GM23338 (cell line): ENCODE measurements around the gene RGL1.

Source experiments
- CTCF ChIP-seq, 2 experiments: fragments of 200-600 bp in 1 of 2; sonication (generic) in 1 of 2; conservative IDR thresholded peaks; 2 replicates each; pipeline versions ENCODE4 v1.5.1 to v1.6.1; 2016 to 2017; ENCODE audit warnings: antibody characterized with exemption in 2 of 2, low read depth in 2 of 2, mild to moderate bottlenecking in 2 of 2, moderate library complexity in 1 of 2
- EZH2 ChIP-seq: fragments of 200-600 bp; sonication (generic); IDR thresholded peaks from one replicate; pipeline ENCODE4 v1.8.0; 2017; ENCODE audit warnings: antibody characterized with exemption, mild to moderate bottlenecking, low read depth; ENCODE audit not compliant: unreplicated experiment
- EZH2phosphoT487 ChIP-seq: fragments of 200-600 bp; sonication (generic); IDR thresholded peaks from one replicate; pipeline ENCODE4 v1.8.1; 2018; ENCODE audit warnings: antibody characterized with exemption; ENCODE audit not compliant: unreplicated experiment
- JUNB ChIP-seq: IDR thresholded peaks from one replicate; pipeline ENCODE4 v1.6.1; 2016; ENCODE audit warnings: antibody characterized with exemption; ENCODE audit not compliant: unreplicated experiment
- POLR2AphosphoS5 ChIP-seq: IDR thresholded peaks from 2 replicates; pipeline ENCODE4 v1.6.1; 2016; ENCODE audit warnings: antibody characterized with exemption, low read depth
- STAT1 ChIP-seq: IDR thresholded peaks from one replicate; pipeline ENCODE4 v1.6.1; 2016; ENCODE audit warnings: antibody characterized with exemption; ENCODE audit not compliant: unreplicated experiment
- ZNF331 ChIP-seq: fragments of 250-450 bp; sonication (Bioruptor Pico); IDR thresholded peaks from 2 replicates; pipeline ENCODE4 v1.5.0; 2020; ENCODE audit warnings: low read depth, mild to moderate bottlenecking, moderate library complexity
- TF ChIP-seq, protein P1 (sequence below): IDR thresholded peaks from one replicate; pipeline ENCODE4 v1.6.1; 2018; ENCODE audit warnings: antibody characterized with exemption; ENCODE audit not compliant: unreplicated experiment
- TF ChIP-seq, protein P2 (sequence below): fragments of 250-450 bp; sonication (Bioruptor Pico); IDR thresholded peaks from 2 replicates; pipeline ENCODE4 v1.5.0; 2020; ENCODE audit warnings: mild to moderate bottlenecking, moderate library complexity

- TF ChIP-seq EZH2 (no peak), CTCF (conservative IDR thresholded peaks at IDR 0.05; ENCODE audit: low read depth in 2 of 2) (no peak), EZH2phosphoT487 (no peak), POLR2AphosphoS5 (no peak), JUNB (no peak), ZNF331 (CRISPR knock-in tag) (no peak), STAT1 (no peak)
- TF ChIP-seq, protein P1, sequence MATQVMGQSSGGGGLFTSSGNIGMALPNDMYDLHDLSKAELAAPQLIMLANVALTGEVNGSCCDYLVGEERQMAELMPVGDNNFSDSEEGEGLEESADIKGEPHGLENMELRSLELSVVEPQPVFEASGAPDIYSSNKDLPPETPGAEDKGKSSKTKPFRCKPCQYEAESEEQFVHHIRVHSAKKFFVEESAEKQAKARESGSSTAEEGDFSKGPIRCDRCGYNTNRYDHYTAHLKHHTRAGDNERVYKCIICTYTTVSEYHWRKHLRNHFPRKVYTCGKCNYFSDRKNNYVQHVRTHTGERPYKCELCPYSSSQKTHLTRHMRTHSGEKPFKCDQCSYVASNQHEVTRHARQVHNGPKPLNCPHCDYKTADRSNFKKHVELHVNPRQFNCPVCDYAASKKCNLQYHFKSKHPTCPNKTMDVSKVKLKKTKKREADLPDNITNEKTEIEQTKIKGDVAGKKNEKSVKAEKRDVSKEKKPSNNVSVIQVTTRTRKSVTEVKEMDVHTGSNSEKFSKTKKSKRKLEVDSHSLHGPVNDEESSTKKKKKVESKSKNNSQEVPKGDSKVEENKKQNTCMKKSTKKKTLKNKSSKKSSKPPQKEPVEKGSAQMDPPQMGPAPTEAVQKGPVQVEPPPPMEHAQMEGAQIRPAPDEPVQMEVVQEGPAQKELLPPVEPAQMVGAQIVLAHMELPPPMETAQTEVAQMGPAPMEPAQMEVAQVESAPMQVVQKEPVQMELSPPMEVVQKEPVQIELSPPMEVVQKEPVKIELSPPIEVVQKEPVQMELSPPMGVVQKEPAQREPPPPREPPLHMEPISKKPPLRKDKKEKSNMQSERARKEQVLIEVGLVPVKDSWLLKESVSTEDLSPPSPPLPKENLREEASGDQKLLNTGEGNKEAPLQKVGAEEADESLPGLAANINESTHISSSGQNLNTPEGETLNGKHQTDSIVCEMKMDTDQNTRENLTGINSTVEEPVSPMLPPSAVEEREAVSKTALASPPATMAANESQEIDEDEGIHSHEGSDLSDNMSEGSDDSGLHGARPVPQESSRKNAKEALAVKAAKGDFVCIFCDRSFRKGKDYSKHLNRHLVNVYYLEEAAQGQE, result no peak
- TF ChIP-seq, protein P2, sequence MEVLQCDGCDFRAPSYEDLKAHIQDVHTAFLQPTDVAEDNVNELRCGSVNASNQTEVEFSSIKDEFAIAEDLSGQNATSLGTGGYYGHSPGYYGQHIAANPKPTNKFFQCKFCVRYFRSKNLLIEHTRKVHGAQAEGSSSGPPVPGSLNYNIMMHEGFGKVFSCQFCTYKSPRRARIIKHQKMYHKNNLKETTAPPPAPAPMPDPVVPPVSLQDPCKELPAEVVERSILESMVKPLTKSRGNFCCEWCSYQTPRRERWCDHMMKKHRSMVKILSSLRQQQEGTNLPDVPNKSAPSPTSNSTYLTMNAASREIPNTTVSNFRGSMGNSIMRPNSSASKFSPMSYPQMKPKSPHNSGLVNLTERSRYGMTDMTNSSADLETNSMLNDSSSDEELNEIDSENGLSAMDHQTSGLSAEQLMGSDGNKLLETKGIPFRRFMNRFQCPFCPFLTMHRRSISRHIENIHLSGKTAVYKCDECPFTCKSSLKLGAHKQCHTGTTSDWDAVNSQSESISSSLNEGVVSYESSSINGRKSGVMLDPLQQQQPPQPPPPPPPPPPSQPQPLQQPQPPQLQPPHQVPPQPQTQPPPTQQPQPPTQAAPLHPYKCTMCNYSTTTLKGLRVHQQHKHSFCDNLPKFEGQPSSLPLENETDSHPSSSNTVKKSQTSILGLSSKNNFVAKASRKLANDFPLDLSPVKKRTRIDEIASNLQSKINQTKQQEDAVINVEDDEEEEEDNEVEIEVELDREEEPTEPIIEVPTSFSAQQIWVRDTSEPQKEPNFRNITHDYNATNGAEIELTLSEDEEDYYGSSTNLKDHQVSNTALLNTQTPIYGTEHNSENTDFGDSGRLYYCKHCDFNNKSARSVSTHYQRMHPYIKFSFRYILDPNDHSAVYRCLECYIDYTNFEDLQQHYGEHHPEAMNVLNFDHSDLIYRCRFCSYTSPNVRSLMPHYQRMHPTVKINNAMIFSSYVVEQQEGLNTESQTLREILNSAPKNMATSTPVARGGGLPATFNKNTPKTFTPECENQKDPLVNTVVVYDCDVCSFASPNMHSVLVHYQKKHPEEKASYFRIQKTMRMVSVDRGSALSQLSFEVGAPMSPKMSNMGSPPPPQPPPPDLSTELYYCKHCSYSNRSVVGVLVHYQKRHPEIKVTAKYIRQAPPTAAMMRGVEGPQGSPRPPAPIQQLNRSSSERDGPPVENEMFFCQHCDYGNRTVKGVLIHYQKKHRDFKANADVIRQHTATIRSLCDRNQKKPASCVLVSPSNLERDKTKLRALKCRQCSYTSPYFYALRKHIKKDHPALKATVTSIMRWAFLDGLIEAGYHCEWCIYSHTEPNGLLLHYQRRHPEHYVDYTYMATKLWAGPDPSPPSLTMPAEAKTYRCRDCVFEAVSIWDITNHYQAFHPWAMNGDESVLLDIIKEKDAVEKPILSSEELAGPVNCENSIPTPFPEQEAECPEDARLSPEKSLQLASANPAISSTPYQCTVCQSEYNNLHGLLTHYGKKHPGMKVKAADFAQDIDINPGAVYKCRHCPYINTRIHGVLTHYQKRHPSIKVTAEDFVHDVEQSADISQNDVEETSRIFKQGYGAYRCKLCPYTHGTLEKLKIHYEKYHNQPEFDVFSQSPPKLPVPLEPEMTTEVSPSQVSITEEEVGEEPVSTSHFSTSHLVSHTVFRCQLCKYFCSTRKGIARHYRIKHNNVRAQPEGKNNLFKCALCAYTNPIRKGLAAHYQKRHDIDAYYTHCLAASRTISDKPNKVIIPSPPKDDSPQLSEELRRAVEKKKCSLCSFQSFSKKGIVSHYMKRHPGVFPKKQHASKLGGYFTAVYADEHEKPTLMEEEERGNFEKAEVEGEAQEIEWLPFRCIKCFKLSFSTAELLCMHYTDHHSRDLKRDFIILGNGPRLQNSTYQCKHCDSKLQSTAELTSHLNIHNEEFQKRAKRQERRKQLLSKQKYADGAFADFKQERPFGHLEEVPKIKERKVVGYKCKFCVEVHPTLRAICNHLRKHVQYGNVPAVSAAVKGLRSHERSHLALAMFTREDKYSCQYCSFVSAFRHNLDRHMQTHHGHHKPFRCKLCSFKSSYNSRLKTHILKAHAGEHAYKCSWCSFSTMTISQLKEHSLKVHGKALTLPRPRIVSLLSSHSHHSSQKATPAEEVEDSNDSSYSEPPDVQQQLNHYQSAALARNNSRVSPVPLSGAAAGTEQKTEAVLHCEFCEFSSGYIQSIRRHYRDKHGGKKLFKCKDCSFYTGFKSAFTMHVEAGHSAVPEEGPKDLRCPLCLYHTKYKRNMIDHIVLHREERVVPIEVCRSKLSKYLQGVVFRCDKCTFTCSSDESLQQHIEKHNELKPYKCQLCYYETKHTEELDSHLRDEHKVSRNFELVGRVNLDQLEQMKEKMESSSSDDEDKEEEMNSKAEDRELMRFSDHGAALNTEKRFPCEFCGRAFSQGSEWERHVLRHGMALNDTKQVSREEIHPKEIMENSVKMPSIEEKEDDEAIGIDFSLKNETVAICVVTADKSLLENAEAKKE, result no peak
Measured at GRCh38 chr1:183758913-183759312, 46.0 kb upstream of the RGL1 start.
